H1 (cell line): ENCODE measurements around the gene KATNA1. TPM values are rescaled to one million over a fixed set of nuclear protein-coding genes. Genes with fewer than 3 reads are reported as not detected.

ENCODE experiments used
- CTCF ChIA-PET: fragments of 300-600 bp; sonication (Branson Sonifier 250); formaldehyde crosslinking; loops from one replicate; lab custom pipeline; 2021; ENCODE audit not compliant: partially characterized antibody; lab: Charles Lee
- POLR2A ChIA-PET: fragments of 300-600 bp; sonication (Branson Sonifier 250); formaldehyde crosslinking; loops from one replicate; lab custom pipeline; 2021; ENCODE audit warnings: inconsistent platforms; ENCODE audit not compliant: partially characterized antibody; lab: Charles Lee
- DNase-seq, 2 experiments: peaks; one replicate each; pipeline versions ENCODE4 v3.0.0 to v3.0.0-alpha.2; 2010 to 2022; ENCODE audit warnings: low spot score in 2 of 2, low read depth in 1 of 2, mixed read lengths in 1 of 2
- FAIRE-seq: peaks from 2 replicates; lab custom pipeline; 2011; peaks lifted over from hg19 to GRCh38; lab: Jason Lieb, UNC
- H2AFZ ChIP-seq: 2 replicates; pipeline ENCODE4 v1.8.1; 2012; ENCODE audit warnings: low read length, inconsistent platforms
- H2AK5ac ChIP-seq: 2 replicates; pipeline ENCODE4 v1.6.1; 2013; ENCODE audit warnings: low read depth, low read length
- H2BK120ac ChIP-seq: replicated peaks from 2 replicates; pipeline ENCODE3; 2013; ENCODE audit warnings: low read depth, low read length, inconsistent platforms
- H2BK12ac ChIP-seq: 2 replicates; pipeline ENCODE4 v1.6.1; 2013; ENCODE audit warnings: low read depth, low read length
- H2BK15ac ChIP-seq: 2 replicates; pipeline ENCODE4 v1.6.1; 2013; ENCODE audit warnings: low read length
- H2BK20ac ChIP-seq: 2 replicates; pipeline ENCODE4 v1.6.1; 2013; ENCODE audit warnings: low read length
- H2BK5ac ChIP-seq: 2 replicates; pipeline ENCODE4 v1.6.1; 2013; ENCODE audit warnings: low read depth, low read length
- H3K14ac ChIP-seq: 2 replicates; pipeline ENCODE4 v1.6.1; 2013; ENCODE audit warnings: inconsistent platforms; ENCODE audit not compliant: insufficient read length
- H3K18ac ChIP-seq: 2 replicates; pipeline ENCODE4 v1.6.1; 2013; ENCODE audit warnings: low read length; ENCODE audit errors: extremely low read depth
- H3K23ac ChIP-seq: 2 replicates; pipeline ENCODE4 v1.6.1; 2013; ENCODE audit warnings: inconsistent platforms; ENCODE audit not compliant: insufficient read length
- H3K23me2 ChIP-seq: 2 replicates; pipeline ENCODE4 v1.6.1; 2013; ENCODE audit warnings: low read depth, low read length
- H3K27ac ChIP-seq: 2 replicates; pipeline ENCODE4 v1.6.1; 2011; ENCODE audit warnings: low read depth, low read length, inconsistent platforms
- H3K27me3 ChIP-seq, 4 experiments: replicated peaks in 1 of 4; 1 replicate in 1 of 4; 2 replicates in 3 of 4; pipeline versions ENCODE4 v1.6.1 to v1.8.1; 2011 to 2013; ENCODE audit warnings: low read length in 3 of 4, mild to moderate bottlenecking in 3 of 4, inconsistent platforms in 2 of 4, mixed read lengths in 2 of 4, moderate library complexity in 1 of 4; ENCODE audit not compliant: control insufficient read depth in 3 of 4, insufficient read depth in 3 of 4; ENCODE audit errors: extremely low read depth in 1 of 4
- H3K36me3 ChIP-seq, 4 experiments: 2 replicates each; pipeline versions ENCODE4 v1.6.1 to v1.8.1; 2011 to 2013; ENCODE audit warnings: mild to moderate bottlenecking in 4 of 4, low read length in 3 of 4, moderate library complexity in 2 of 4, control low read depth in 1 of 4, inconsistent platforms in 1 of 4; ENCODE audit not compliant: insufficient read depth in 4 of 4, control insufficient read depth in 2 of 4
- H3K4ac ChIP-seq: replicated peaks from 2 replicates; pipeline ENCODE3; 2013; ENCODE audit warnings: low read length, low read depth, mixed read lengths, inconsistent platforms; ENCODE audit not compliant: insufficient read length
- H3K4me1 ChIP-seq, 4 experiments: replicated peaks in 1 of 4; 1 replicate in 1 of 4; 2 replicates in 3 of 4; pipeline versions ENCODE4 v1.6.1 to v1.8.1; 2011 to 2013; ENCODE audit warnings: low read length in 3 of 4, inconsistent platforms in 2 of 4, mixed read lengths in 1 of 4; ENCODE audit not compliant: insufficient read depth in 4 of 4, control insufficient read depth in 3 of 4
- H3K4me2 ChIP-seq, 2 experiments: 2 replicates each; pipeline versions ENCODE4 v1.6.1 to v1.8.1; 2011 to 2013; ENCODE audit warnings: low read depth in 2 of 2, low read length in 2 of 2, control low read depth in 1 of 2, inconsistent platforms in 1 of 2, mild to moderate bottlenecking in 1 of 2; ENCODE audit not compliant: insufficient read depth in 1 of 2
- H3K4me3 ChIP-seq, 4 experiments: fragments of 200-600, 300-600 bp in 1 of 4; sonication (generic), shearing (Covaris generic), sonication (Bioruptor Twin) in 1 of 4; 2 replicates each; pipeline versions ENCODE4 v1.5.1 to v1.8.1; 2011 to 2016; ENCODE audit warnings: low read length in 4 of 4, low read depth in 3 of 4, control low read depth in 2 of 4, inconsistent platforms in 2 of 4, mild to moderate bottlenecking in 2 of 4, mixed read lengths in 1 of 4, moderate library complexity in 1 of 4; ENCODE audit not compliant: insufficient read depth in 2 of 4; ENCODE audit errors: extremely low read depth in 1 of 4
- H3K56ac ChIP-seq: replicated peaks from 2 replicates; pipeline ENCODE3; 2013; ENCODE audit warnings: low read depth, mild to moderate bottlenecking, mixed read lengths, low read length, inconsistent platforms; ENCODE audit not compliant: insufficient read length
- H3K79me1 ChIP-seq: 2 replicates; pipeline ENCODE4 v1.6.1; 2013; ENCODE audit warnings: low read depth, low read length, control low read depth
- H3K79me2 ChIP-seq, 2 experiments: 2 replicates each; pipeline versions ENCODE4 v1.6.1 to v1.8.1; 2012 to 2013; ENCODE audit warnings: low read length in 2 of 2, mild to moderate bottlenecking in 2 of 2, inconsistent platforms in 1 of 2; ENCODE audit not compliant: insufficient read depth in 2 of 2, control insufficient read depth in 1 of 2
- H3K9ac ChIP-seq, 4 experiments: replicated peaks in 1 of 4; 1 replicate in 1 of 4; 2 replicates in 3 of 4; pipeline versions ENCODE4 v1.6.1 to v1.8.1; 2011 to 2013; ENCODE audit warnings: low read depth in 3 of 4, low read length in 3 of 4, control low read depth in 2 of 4, mild to moderate bottlenecking in 2 of 4, moderate library complexity in 2 of 4, inconsistent platforms in 1 of 4; ENCODE audit errors: extremely low read depth in 1 of 4
- H3K9me3 ChIP-seq, 2 experiments: 2 replicates each; pipeline versions ENCODE4 v1.6.1 to v1.8.1; 2012 to 2013; ENCODE audit warnings: mild to moderate bottlenecking in 2 of 2, moderate library complexity in 2 of 2, control low read depth in 1 of 2, inconsistent platforms in 1 of 2, low read depth in 1 of 2, low read length in 1 of 2, mixed read lengths in 1 of 2; ENCODE audit not compliant: insufficient read depth in 2 of 2
- H4K20me1 ChIP-seq, 2 experiments: replicated peaks in 1 of 2; 2 replicates each; pipeline versions ENCODE3 to v1.8.1; 2011 to 2013; ENCODE audit warnings: inconsistent platforms in 2 of 2, low read length in 2 of 2, mild to moderate bottlenecking in 1 of 2; ENCODE audit not compliant: insufficient read depth in 2 of 2, control insufficient read depth in 1 of 2
- H4K5ac ChIP-seq: 2 replicates; pipeline ENCODE4 v1.6.1; 2013; ENCODE audit warnings: low read length, low read depth, mixed read lengths, inconsistent platforms; ENCODE audit not compliant: insufficient read length
- H4K8ac ChIP-seq: 2 replicates; pipeline ENCODE4 v1.8.0; 2013; ENCODE audit warnings: mild to moderate bottlenecking, moderate library complexity, low read length, inconsistent platforms; ENCODE audit not compliant: insufficient read depth; ENCODE audit errors: extremely low read depth
- H4K91ac ChIP-seq: replicated peaks from 2 replicates; pipeline ENCODE3; 2013; ENCODE audit warnings: low read length, mixed read lengths, inconsistent platforms; ENCODE audit not compliant: insufficient read length
- CTCF ChIP-seq, 3 experiments: IDR thresholded peaks; 1 replicate in 2 of 3; 2 replicates in 1 of 3; pipeline versions ENCODE4 v1.5.1 to v1.6.1; 2011; ENCODE audit warnings: low read length in 3 of 3, mild to moderate bottlenecking in 3 of 3, inconsistent platforms in 2 of 3, low read depth in 1 of 3, moderate library complexity in 1 of 3; ENCODE audit not compliant: insufficient read depth in 1 of 3; ENCODE audit errors: control extremely low read depth in 1 of 3
- TEAD4 ChIP-seq: IDR thresholded peaks from 2 replicates; pipeline ENCODE4 v1.6.1; 2012; ENCODE audit warnings: low read depth, low read length, inconsistent platforms, mixed read lengths
- WGBS, 2 experiments: shearing (Covaris generic) in 1 of 2; methylation state at CpG; one replicate each; pipeline versions ENCODE4 v1.1.6 to v1.1.7; 2013 to 2015; ENCODE audit warnings: low lambda C conversion rate in 2 of 2, mixed read lengths in 2 of 2, inconsistent platforms in 1 of 2, low coverage in 1 of 2, missing lambda C conversion rate in 1 of 2; ENCODE audit not compliant: insufficient replicate concordance in 2 of 2, insufficient coverage in 1 of 2, insufficient read length in 1 of 2; ENCODE audit errors: extremely low coverage in 1 of 2, missing lambda C conversion rate in 1 of 2; 5-methylcytosine and 5-hydroxymethylcytosine counted together
- polyA plus RNA-seq, 7 experiments: library from polyadenylated mRNA; depleted of rRNA in 3 of 7; stranded (reverse) in 5 of 7; unstranded in 2 of 7; fragments of >200 nt in 5 of 7; fragments of 200-250 nt in 2 of 7; gene quantifications; 1 replicate in 5 of 7; 2 replicates in 1 of 7; 4 replicates in 1 of 7; pipeline versions ENCODE4 v1.2.1 to v1.2.3, GENCODE V29; 2011 to 2013; ENCODE audit warnings: missing spikeins in 2 of 7, mixed read lengths in 2 of 7
- total RNA-seq: library from RNA; stranded (reverse); fragmentation: NEBNext Ultra II Directional; extraction: Animal tissue kit (Norgen Biotek cat#: 25700); gene quantifications from 2 replicates; pipeline ENCODE4 v1.2.1, GENCODE V29; 2021

The KATNA1 gene
- total and polyA plus RNA-seq, 2 of the 8 experiments (the other 6 are each of a cell fraction or from before 2014, with no cell fraction given) = 7.6 to 20.3 TPM

DNA sequence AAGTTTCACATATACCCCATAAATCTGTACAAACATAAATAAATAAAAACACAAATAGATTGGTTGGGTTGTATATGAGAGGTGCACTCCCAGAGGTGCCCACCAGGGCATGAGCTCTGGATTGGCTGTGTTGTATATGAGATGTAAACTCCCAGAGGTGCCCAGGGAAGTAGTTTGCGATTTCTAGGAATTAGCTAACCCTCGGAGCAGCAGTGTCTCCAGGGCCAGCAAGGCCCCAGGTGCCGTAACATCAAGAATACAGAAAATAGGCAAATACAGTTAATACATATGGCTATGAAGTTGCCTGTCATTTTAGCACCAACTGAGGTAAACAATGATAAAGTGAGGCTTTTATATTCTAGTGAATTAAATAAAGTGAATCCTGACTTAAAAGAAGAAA, 87.8 kb downstream of the KATNA1 start:
- Histone ChIP-seq H3K36me3 (no peaks in the 10 kb centered on the region), H3K4ac (no peak overlapping the region), H2BK5ac (no peak overlapping the region)
- DNase-seq (no peak), FAIRE-seq (no peak)
- TF ChIP-seq TEAD4 (no peak), CTCF (IDR thresholded peaks at IDR 0.05; ENCODE audit: control extremely low read depth in 1 of 3, insufficient read depth in 1 of 3, low read depth in 1 of 3, low read length in 3 of 3) (peak; percentile 25 to 39 (median 32); a peak in 3 of 4 replicates)
- TF ChIP-seq, all 59 proteins: peak for 1
- H3K14ac ChIP-seq = no peak overlapping the region
- no peaks in the 10 kb centered on the region for H3K79me1 ChIP-seq
- no peak overlapping the region for H3K23ac ChIP-seq
- no peaks in the 10 kb centered on the region for H4K20me1 ChIP-seq
- POLR2A ChIA-PET = no interaction called here
- H4K91ac ChIP-seq = no peak overlapping the region
- no peak overlapping the region for H2AFZ ChIP-seq
- no peaks in the 10 kb centered on the region for H3K27me3 ChIP-seq
- H2BK20ac ChIP-seq = no peak overlapping the region
- no peak overlapping the region for H2BK12ac ChIP-seq
- no peak overlapping the region for H3K27ac ChIP-seq
- no peak overlapping the region for H4K5ac ChIP-seq
- CTCF ChIA-PET = interaction anchor here (0.6 to 6.5 kb wide), 16 partner anchors 10 to 1378 kb away, joined by 3 to 108 read pairs (median 4); partner anchors contain the start of gene PPIL4
- 76% methylated on average over 3 of the region's 3 CpGs; no CpG with 5 or more reads in 1 of the 2 experiments for WGBS, 2 experiments
- H3K4me2 ChIP-seq = no peak overlapping the region
- H2AK5ac ChIP-seq = no peak overlapping the region
- H2BK15ac ChIP-seq = no peak overlapping the region
- no peak overlapping the region for H3K9ac ChIP-seq
- no peaks in the 10 kb centered on the region for H3K4me1 ChIP-seq
- no peaks in the 10 kb centered on the region; the same call in 1 of the 2 replicates for H3K23me2 ChIP-seq
- H3K79me2 ChIP-seq = no peaks in the 10 kb centered on the region
- H3K9me3 ChIP-seq = no peaks in the 10 kb centered on the region
- no peak overlapping the region; a peak in 1 of 8 replicates for H3K4me3 ChIP-seq
- H4K8ac ChIP-seq = no peak overlapping the region
- H3K18ac ChIP-seq = no peak overlapping the region
- no peak overlapping the region for H3K56ac ChIP-seq
- no peak overlapping the region for H2BK120ac ChIP-seq
